AG04449 (cell line): ENCODE measurements around the gene ADAM11.
"Not testable (repeated sequence)": the region's sequence is repeated elsewhere in the genome, so short reads cannot be mapped to it uniquely, and the experiment has no call there.

ENCODE experiments used
- CTCF ChIA-PET: fragments of 350-600 bp; formaldehyde crosslinking; extraction: SDS; loops from one replicate; lab custom pipeline; 2021; ENCODE audit warnings: antibody characterized with exemption; lab: Yijun Ruan, JAX
- POLR2A ChIA-PET: fragments of 400-600, 350-600 bp; formaldehyde crosslinking; extraction: SDS; loops from one replicate; lab custom pipeline; 2020; ENCODE audit warnings: antibody characterized with exemption, inconsistent platforms; lab: Yijun Ruan, JAX
- DNase-seq: peaks from one replicate; pipeline ENCODE4 v3.0.0-alpha.2; 2010; ENCODE audit warnings: low read depth, low spot score
- H3K4me3 ChIP-seq: 2 replicates; pipeline ENCODE4 v1.5.1; 2011; ENCODE audit warnings: low read depth, mild to moderate bottlenecking, control low read depth, low read length
- TF ChIP-seq, protein P1 (sequence below): IDR thresholded peaks from one replicate; pipeline ENCODE4 v1.5.1; 2011; ENCODE audit warnings: mild to moderate bottlenecking, moderate library complexity, low read length, control low read depth, inconsistent platforms; ENCODE audit not compliant: insufficient read depth; ENCODE audit errors: missing control alignments

ADAM11 gene

DNA sequence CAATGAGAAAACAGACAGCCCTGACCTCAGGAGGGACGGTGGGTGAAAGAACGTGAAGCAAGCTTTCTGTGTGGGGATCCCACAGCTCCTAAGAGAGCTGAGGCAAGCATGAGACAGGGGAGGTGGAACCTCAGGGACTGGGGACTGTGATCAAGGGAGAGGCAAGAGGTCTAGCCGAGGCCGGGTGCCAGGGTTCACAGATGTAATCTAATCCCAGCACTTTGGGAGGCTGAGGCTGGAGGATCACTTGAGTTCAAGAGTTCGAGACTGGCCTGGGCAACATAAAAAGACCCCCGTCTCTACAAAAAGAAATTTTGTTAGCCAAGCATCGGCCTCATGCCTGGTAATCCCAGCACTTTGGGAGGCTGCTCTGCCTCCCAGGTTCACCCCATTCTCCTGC lies 4.5 kb upstream of the ADAM11 start:
- TF ChIP-seq, protein P1, sequence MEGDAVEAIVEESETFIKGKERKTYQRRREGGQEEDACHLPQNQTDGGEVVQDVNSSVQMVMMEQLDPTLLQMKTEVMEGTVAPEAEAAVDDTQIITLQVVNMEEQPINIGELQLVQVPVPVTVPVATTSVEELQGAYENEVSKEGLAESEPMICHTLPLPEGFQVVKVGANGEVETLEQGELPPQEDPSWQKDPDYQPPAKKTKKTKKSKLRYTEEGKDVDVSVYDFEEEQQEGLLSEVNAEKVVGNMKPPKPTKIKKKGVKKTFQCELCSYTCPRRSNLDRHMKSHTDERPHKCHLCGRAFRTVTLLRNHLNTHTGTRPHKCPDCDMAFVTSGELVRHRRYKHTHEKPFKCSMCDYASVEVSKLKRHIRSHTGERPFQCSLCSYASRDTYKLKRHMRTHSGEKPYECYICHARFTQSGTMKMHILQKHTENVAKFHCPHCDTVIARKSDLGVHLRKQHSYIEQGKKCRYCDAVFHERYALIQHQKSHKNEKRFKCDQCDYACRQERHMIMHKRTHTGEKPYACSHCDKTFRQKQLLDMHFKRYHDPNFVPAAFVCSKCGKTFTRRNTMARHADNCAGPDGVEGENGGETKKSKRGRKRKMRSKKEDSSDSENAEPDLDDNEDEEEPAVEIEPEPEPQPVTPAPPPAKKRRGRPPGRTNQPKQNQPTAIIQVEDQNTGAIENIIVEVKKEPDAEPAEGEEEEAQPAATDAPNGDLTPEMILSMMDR: no peak
- POLR2A ChIA-PET: no interaction called here
- H3K4me3 ChIP-seq: no peak overlapping the region
- CTCF ChIA-PET: interaction anchor here (1.3 kb wide), 1 partner anchor 12 kb away, joined by 3 read pairs; no protein-coding TSS in a partner anchor
- no peak for DNase-seq

DNA sequence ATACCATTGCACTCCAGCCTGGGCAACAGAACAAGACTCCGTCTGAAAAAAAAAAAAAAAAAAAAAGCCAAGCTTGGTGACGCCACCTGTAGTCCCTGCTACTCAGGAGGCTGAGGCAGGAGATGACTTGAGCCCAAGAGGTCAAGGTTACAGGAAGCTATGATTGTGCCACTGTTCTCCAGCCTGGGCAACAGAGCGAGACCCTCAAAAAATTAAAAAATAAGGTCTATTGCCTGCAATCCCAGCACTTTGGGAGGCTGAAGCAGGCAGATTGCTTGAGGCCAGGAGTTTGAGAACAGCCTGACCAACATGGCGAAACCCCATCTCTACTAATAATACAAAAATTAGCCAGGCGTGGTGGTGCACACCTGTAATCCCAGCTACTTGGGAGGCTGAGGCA lies 3.6 kb upstream of the ADAM11 start:
- H3K4me3 ChIP-seq, CTCF ChIA-PET, DNase-seq, POLR2A ChIA-PET: not testable (repeated sequence)

DNA sequence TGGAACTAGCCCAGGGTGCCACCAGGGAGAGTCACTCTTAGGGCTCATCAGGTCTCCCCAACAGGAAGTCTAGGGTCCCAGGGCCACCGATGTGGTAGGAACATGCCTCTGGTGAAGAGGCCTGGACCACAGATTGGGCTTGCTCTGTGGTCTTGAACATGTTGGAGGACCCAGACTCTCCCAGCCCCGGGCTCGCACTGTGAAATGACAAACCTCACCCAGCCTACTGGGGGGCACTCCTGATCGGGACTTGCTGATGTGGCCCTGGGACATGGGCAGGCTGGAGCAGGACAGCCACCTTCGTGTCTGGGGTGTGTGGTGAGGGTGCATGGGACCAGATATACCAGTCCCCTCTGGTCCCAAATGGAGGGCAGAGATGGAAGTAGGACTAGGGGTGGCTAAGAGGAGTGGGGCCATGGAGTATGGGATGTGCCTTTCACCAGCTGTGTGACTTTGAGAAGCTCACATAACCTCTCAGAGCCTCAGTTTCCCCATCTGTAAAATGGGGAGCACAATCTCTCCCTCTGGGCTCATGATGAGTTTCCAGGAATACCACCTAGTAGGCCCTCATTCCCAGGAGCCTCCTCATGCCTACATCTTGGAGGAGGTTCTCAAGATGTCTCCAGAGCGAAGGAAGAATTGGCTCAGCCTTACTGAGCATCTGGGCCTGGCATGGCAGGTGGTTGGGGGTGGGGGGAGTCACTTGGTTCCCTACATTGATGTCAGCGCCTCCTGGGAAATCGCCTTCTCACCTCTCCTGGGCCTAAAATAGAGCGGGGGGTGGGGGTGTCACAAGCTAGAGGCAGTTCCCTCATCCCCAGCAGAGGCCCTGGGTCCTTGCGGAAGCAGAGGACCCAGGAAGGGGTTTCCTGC lies 1.5 kb upstream of the ADAM11 start:
- CTCF ChIA-PET: no interaction called here
- POLR2A ChIA-PET: no interaction called here
- TF ChIP-seq, protein P1: no peak

DNA sequence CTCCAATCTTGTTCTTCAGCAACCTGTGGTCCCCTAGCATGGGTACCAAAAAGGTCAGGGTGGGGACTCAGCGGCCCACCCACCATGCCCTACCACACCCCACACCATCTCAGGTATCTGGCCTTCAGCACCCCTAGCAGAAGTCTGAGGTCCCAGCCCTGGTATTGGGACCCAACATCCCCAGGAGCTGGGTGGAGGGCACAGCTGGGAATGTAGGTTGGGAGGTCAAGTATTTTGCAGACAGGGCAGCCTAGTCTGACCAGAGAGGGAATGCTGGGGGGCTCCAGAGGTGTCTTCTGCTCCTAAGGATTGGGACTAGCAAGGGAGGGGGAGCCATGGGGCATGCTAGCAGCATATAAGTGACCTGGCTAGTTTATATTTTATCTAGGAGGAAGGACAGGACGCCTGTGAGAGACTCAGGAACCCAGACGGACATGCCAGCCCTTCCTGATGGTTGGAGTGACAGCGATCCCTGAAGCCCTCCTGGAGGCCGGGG lies 822 bp upstream of the ADAM11 start:
- no peak for DNase-seq
- POLR2A ChIA-PET: no interaction called here
- CTCF ChIA-PET: interaction anchor here (2.9 kb wide), 1 partner anchor 107 kb away, joined by 9 read pairs; no protein-coding TSS in a partner anchor

More for the DNA sequence above, 1.5 kb upstream of the ADAM11 start:
- no peak overlapping the region for H3K4me3 ChIP-seq
- DNase-seq: no peak

DNA sequence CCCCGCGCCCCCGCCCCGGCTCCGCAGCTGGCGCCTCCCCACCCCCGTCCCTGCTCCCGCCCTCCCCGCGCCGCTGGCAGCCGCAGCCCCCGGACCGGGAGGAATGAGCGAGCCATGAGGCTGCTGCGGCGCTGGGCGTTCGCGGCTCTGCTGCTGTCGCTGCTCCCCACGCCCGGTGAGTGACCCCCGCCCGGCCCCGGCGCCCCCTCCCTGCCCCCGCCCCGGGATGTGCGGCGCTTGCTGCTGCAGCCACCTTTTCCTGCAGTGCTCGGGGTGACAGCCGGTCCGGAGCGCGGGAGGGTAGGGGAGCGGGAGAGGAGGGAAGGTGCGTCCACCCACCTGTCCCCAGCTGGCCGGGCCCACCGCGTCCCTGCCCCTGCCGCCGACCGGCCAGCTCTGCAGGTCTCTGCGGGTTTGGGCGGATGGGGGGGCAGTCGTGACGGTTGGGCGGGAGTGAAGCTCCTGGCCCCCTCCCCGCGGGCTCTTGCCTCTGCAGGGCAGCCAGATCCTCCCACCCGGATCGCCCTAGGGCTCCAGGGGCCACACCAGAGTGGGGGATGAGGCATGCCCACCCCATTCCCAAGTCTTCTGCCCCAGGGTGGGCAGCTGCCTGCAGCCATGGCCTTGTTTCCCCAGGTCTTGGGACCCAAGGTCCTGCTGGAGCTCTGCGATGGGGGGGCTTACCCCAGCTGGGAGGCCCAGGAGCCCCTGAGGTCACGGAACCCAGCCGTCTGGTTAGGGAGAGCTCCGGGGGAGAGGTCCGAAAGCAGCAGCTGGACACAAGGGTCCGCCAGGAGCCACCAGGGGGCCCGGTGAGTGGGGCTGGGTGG lies 513 bp downstream of the ADAM11 start:
- ChIA-PET CTCF (interaction anchor here (1.4 to 2.9 kb wide), 3 partner anchors 16 to 119 kb away, joined by 5 to 9 read pairs (median 6); no protein-coding TSS in a partner anchor), POLR2A (no interaction called here)
- TF ChIP-seq, protein P1: no peak
- H3K4me3 ChIP-seq: peak overlapping the region; percentile 50
- no peak for DNase-seq

More for the DNA sequence above, 822 bp upstream of the ADAM11 start:
- TF ChIP-seq, protein P1: no peak
- no peak overlapping the region for H3K4me3 ChIP-seq

DNA sequence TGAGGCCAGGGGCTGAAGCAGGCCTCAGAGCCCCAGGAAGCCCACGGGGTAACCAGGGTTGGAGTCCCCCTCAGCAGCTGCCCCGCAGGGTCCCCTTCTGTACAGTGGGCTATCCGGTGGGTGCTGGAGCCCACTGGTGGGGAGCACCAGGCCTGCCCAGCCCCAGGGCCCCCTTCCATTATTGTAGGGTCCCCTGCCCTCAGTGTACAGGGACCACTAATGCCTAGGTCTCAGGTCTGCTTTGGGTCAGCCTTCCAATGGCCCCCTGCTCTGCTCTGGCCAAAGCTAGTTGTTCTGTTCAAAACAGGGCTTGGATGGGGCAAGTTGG lies 1.1 kb downstream of the ADAM11 start:
- no peak for DNase-seq
- TF ChIP-seq, protein P1: no peak
- CTCF ChIA-PET: interaction anchor here (0.8 to 2.9 kb wide), 4 partner anchors 15 to 119 kb away, joined by 3 to 9 read pairs (median 6); no protein-coding TSS in a partner anchor
- POLR2A ChIA-PET: no interaction called here
- H3K4me3 ChIP-seq: no peak overlapping the region
